Activated T-cell treated with anti-CD3 and anti-CD28 coated beads, Interleukin-2, amount 50 U/mL, for 72 hours (primary cell): ENCODE measurements around the gene TSPAN31. TPM values are rescaled to one million over a fixed set of nuclear protein-coding genes. Genes with fewer than 3 reads are reported as not detected.
A peak's percentile ranks its signal among the peaks of the same experiment; 100 is the strongest.

Experiments used
- ATAC-seq, 2 donors: fragments of 150-1000 bp; cut with Tn5 transposase; replicated peaks in 1 of 2; 2 replicates each; pipeline ENCODE4 v1.10.0; 2021; ENCODE audit warnings: moderate library complexity in 2 of 2, mild to moderate bottlenecking in 1 of 2
- DNase-seq, 2 donors: peaks; one replicate each; pipeline ENCODE4 v3.0.0; 2021 to 2022; ENCODE audit warnings: mixed read lengths in 1 of 2
- H3K27ac Mint-ChIP-seq: one replicate; pipeline ENCODE4 v1.8.0; 2022; ENCODE audit warnings: mild to moderate bottlenecking, moderate library complexity, mixed read lengths
- H3K27me3 Mint-ChIP-seq: one replicate; pipeline ENCODE4 v1.8.0; 2022; ENCODE audit warnings: low read depth, mixed read lengths
- H3K36me3 Mint-ChIP-seq, 2 donors: one replicate each; pipeline ENCODE4 v1.8.0; 2022; ENCODE audit warnings: mixed read lengths in 2 of 2, mild to moderate bottlenecking in 1 of 2; ENCODE audit not compliant: insufficient read depth in 2 of 2
- H3K4me1 Mint-ChIP-seq: one replicate; pipeline ENCODE4 v1.8.0; 2022; ENCODE audit warnings: low read depth, mixed read lengths
- H3K4me3 Mint-ChIP-seq, 2 donors: one replicate each; pipeline ENCODE4 v1.8.0; 2022; ENCODE audit warnings: mild to moderate bottlenecking in 2 of 2, mixed read lengths in 2 of 2, moderate library complexity in 2 of 2
- H3K9me3 Mint-ChIP-seq, 2 donors: one replicate each; pipeline ENCODE4 v1.8.0; 2022; ENCODE audit warnings: mixed read lengths in 2 of 2
- total RNA-seq, 2 donors: library from RNA; stranded (reverse); gene quantifications; one replicate each; pipeline ENCODE4 v1.2.3, GENCODE V29; 2022

The TSPAN31 gene
- total RNA-seq, 2 donors from 2014 or later, result 18.2 to 19.6 TPM

GRCh38 chr12:57726151-57726883 lies 18.5 kb upstream of the TSPAN31 start:
- Mint-ChIP-seq H3K4me3 (no peak overlapping the region), H3K4me1 (no peaks in the 10 kb centered on the region), H3K27me3 (no peaks in the 10 kb centered on the region), H3K36me3 (peaks cover 10 to 15% of the 10 kb centered on the region in 2 donors), H3K9me3 (no peaks in the 10 kb centered on the region), H3K27ac (no peak overlapping the region)
- ATAC-seq (peak in 1 of 2 donors; percentile 31), DNase-seq (peak in 1 of 2 donors; percentile 37)

- no peaks in the 10 kb centered on the region for H3K27me3 Mint-ChIP-seq
- DNase-seq (no peak), ATAC-seq (no peak)
- peaks cover 12 to 19% of the 10 kb centered on the region in 2 donors for H3K36me3 Mint-ChIP-seq
- H3K9me3 Mint-ChIP-seq, result no peaks in the 10 kb centered on the region
- no peaks in the 10 kb centered on the region for H3K4me1 Mint-ChIP-seq
- no peak overlapping the region for H3K27ac Mint-ChIP-seq
- no peak overlapping the region for H3K4me3 Mint-ChIP-seq
Measured at GRCh38 chr12:57726884-57727757, 17.7 kb upstream of the TSPAN31 start.

GRCh38 chr12:57727758-57728395 lies 17.0 kb upstream of the TSPAN31 start:
- ATAC-seq, result no peak
- DNase-seq, result no peak

GRCh38 chr12:57729321-57729844 lies 15.5 kb upstream of the TSPAN31 start:
- H3K36me3 Mint-ChIP-seq, result peaks cover 12 to 20% of the 10 kb centered on the region in 2 donors
- ATAC-seq (no peak), DNase-seq (no peak)
- no peak overlapping the region for H3K4me3 Mint-ChIP-seq
- H3K4me1 Mint-ChIP-seq, result no peaks in the 10 kb centered on the region
- H3K27ac Mint-ChIP-seq, result peak overlapping the region; percentile 56
- H3K27me3 Mint-ChIP-seq, result no peaks in the 10 kb centered on the region
- H3K9me3 Mint-ChIP-seq, result no peaks in the 10 kb centered on the region

More at GRCh38 chr12:57727758-57728395, 17.0 kb upstream of the TSPAN31 start:
- Mint-ChIP-seq H3K27me3 (no peaks in the 10 kb centered on the region), H3K9me3 (no peaks in the 10 kb centered on the region), H3K36me3 (peaks cover 12 to 19% of the 10 kb centered on the region in 2 donors), H3K4me1 (no peaks in the 10 kb centered on the region), H3K27ac (no peak overlapping the region), H3K4me3 (no peak overlapping the region)

- no peak for ATAC-seq
Measured at GRCh38 chr12:57730336-57731067, 14.3 kb upstream of the TSPAN31 start.

GRCh38 chr12:57731411-57732080 lies 13.3 kb upstream of the TSPAN31 start:
- Mint-ChIP-seq H3K4me1 (peaks cover 4% of the 10 kb centered on the region), H3K9me3 (no peaks in the 10 kb centered on the region), H3K27me3 (no peaks in the 10 kb centered on the region), H3K4me3 (no peak overlapping the region), H3K36me3 (peaks cover 10 to 14% of the 10 kb centered on the region in 2 donors), H3K27ac (no peak overlapping the region)
- DNase-seq (no peak), ATAC-seq (no peak)

More at GRCh38 chr12:57730336-57731067, 14.3 kb upstream of the TSPAN31 start:
- peaks cover 12 to 18% of the 10 kb centered on the region in 2 donors for H3K36me3 Mint-ChIP-seq
- H3K9me3 Mint-ChIP-seq, result no peaks in the 10 kb centered on the region
- H3K4me3 Mint-ChIP-seq, result no peak overlapping the region
- no peak for DNase-seq
- H3K27ac Mint-ChIP-seq, result no peak overlapping the region
- H3K27me3 Mint-ChIP-seq, result no peaks in the 10 kb centered on the region
- H3K4me1 Mint-ChIP-seq, result no peaks in the 10 kb centered on the region

- Mint-ChIP-seq H3K4me1 (peaks cover 9% of the 10 kb centered on the region), H3K36me3 (peaks cover 10 to 16% of the 10 kb centered on the region in 2 donors), H3K27ac (no peak overlapping the region), H3K27me3 (no peaks in the 10 kb centered on the region), H3K4me3 (no peak overlapping the region), H3K9me3 (no peaks in the 10 kb centered on the region)
- DNase-seq, result no peak
- ATAC-seq, result no peak
Measured at GRCh38 chr12:57732270-57732669, 12.6 kb upstream of the TSPAN31 start.

GRCh38 chr12:57732726-57733593 lies 11.9 kb upstream of the TSPAN31 start:
- no peak overlapping the region for H3K4me3 Mint-ChIP-seq
- H3K9me3 Mint-ChIP-seq, result no peaks in the 10 kb centered on the region
- no peak for DNase-seq
- H3K27ac Mint-ChIP-seq, result no peak overlapping the region
- H3K4me1 Mint-ChIP-seq, result peaks cover 9% of the 10 kb centered on the region
- peaks cover 6 to 12% of the 10 kb centered on the region in 2 donors for H3K36me3 Mint-ChIP-seq
- H3K27me3 Mint-ChIP-seq, result no peaks in the 10 kb centered on the region
- ATAC-seq, result no peak

- Mint-ChIP-seq H3K4me1 (peaks cover 10% of the 10 kb centered on the region), H3K27ac (no peak overlapping the region), H3K27me3 (no peaks in the 10 kb centered on the region), H3K4me3 (no peak overlapping the region), H3K9me3 (no peaks in the 10 kb centered on the region), H3K36me3 (peaks cover 4 to 10% of the 10 kb centered on the region in 2 donors)
- DNase-seq (no peak), ATAC-seq (no peak)
Measured at GRCh38 chr12:57733928-57734327, 10.9 kb upstream of the TSPAN31 start.

- Mint-ChIP-seq H3K4me1 (peaks cover 16% of the 10 kb centered on the region), H3K36me3 (peaks cover 2 to 10% of the 10 kb centered on the region in 2 donors), H3K27me3 (no peaks in the 10 kb centered on the region), H3K9me3 (no peaks in the 10 kb centered on the region), H3K27ac (peak overlapping the region; percentile 14), H3K4me3 (no peak overlapping the region)
- ATAC-seq (no peak), DNase-seq (no peak)
Measured at GRCh38 chr12:57734591-57734990, 10.2 kb upstream of the TSPAN31 start.

GRCh38 chr12:57735198-57735855 lies 9.5 kb upstream of the TSPAN31 start:
- H3K27ac Mint-ChIP-seq, result peak overlapping the region; percentile 6

More at GRCh38 chr12:57735198-57735855, 9.5 kb upstream of the TSPAN31 start:
- no peak for ATAC-seq
- Mint-ChIP-seq H3K27me3 (no peaks in the 10 kb centered on the region), H3K9me3 (no peaks in the 10 kb centered on the region), H3K36me3 (peaks cover 2 to 10% of the 10 kb centered on the region in 2 donors), H3K4me1 (peaks cover 24% of the 10 kb centered on the region), H3K4me3 (no peak overlapping the region)
- no peak for DNase-seq
